ENCODE measurements around the gene FEM1A. TPM values are rescaled to one million over a fixed set of nuclear protein-coding genes. Genes with fewer than 3 reads are reported as not detected.

Gene FEM1A
- polyA plus RNA-seq, 1 of the 3 experiments (the other 2 are of a cell fraction) = 4.8 TPM

- Histone ChIP-seq H3K36me3 (replicated peaks in 1 of 2; ENCODE audit: control insufficient read depth in 1 of 2, insufficient read depth in 2 of 2, low read length in 1 of 2) (peaks cover 0 to 3% of the 10 kb centered on the region in 2 experiments), H4K20me1 (ENCODE audit: insufficient read depth) (0 out of 2 replicates have a peak, but pooled peaks cover 3% of the 10 kb centered on the region), H2AFZ (ENCODE audit: low read depth) (no peak overlapping the region), H3K9ac (no peak overlapping the region), H3K4me2 (no peak overlapping the region), H3K9me2 (no peaks in the 10 kb centered on the region), H3F3A (replicated peaks; ENCODE audit: insufficient read depth) (peaks cover 3% of the 10 kb centered on the region), H3K4me3 (ENCODE audit: low read depth in 2 of 2, low read length in 1 of 2) (no peak overlapping the region), H3K4me1 (ENCODE audit: control insufficient read depth in 1 of 2, insufficient read depth in 2 of 2, low read depth in 1 of 2, low read length in 1 of 2) (no peaks in the 10 kb centered on the region), H3K79me2 (ENCODE audit: insufficient read depth) (peaks cover 85% of the 10 kb centered on the region), H3K9me3 (no peaks in the 10 kb centered on the region), H3K27ac (ENCODE audit: low read depth in 2 of 2, low read length in 1 of 2) (no peak overlapping the region), H3K27me3 (ENCODE audit: insufficient read depth) (no peaks in the 10 kb centered on the region)
- TF ChIP-seq FOXM1 (IDR thresholded peaks at IDR 0.05; ENCODE audit: low read depth) = no peak
- no peak for TF ChIP-seq POLR2AphosphoS5 (IDR thresholded peaks at IDR 0.05; ENCODE audit: low read depth, low read length)
- TF ChIP-seq PBX3 (IDR thresholded peaks at IDR 0.05) = no peak
- TF ChIP-seq RCOR1 (IDR thresholded peaks at IDR 0.05; ENCODE audit: low read length) = no peak
- no peak for TF ChIP-seq TAF1 (IDR thresholded peaks at IDR 0.05; ENCODE audit: borderline replicate concordance, low read depth, low read length)
- no peak for TF ChIP-seq JUND (IDR thresholded peaks at IDR 0.05)
- TF ChIP-seq EZH2phosphoT487 (IDR thresholded peaks at IDR 0.05; ENCODE audit: borderline replicate concordance, low read depth) = no peak
- no peak for TF ChIP-seq MAX (IDR thresholded peaks at IDR 0.05; ENCODE audit: low read depth)
- no peak for TF ChIP-seq USF1 (IDR thresholded peaks at IDR 0.05; ENCODE audit: borderline replicate concordance, low read depth)
- no peak for TF ChIP-seq REST (IDR thresholded peaks at IDR 0.05; ENCODE audit: low read depth, low read length)
- no peak for TF ChIP-seq IRF3 (IDR thresholded peaks at IDR 0.05; ENCODE audit: low read depth, low read length)
- no peak for TF ChIP-seq NFIC (IDR thresholded peaks at IDR 0.05; ENCODE audit: borderline replicate concordance)
- TF ChIP-seq MEF2A (IDR thresholded peaks at IDR 0.05; ENCODE audit: borderline replicate concordance, low read depth) = no peak
- no peak for TF ChIP-seq RFX5 (IDR thresholded peaks at IDR 0.05; ENCODE audit: low read length)
- no peak for TF ChIP-seq RAD21 (IDR thresholded peaks at IDR 0.05; ENCODE audit: low read length)
- POLR2A ChIA-PET = interaction anchor here (0.6 kb wide), 1 partner anchor 55 kb away, joined by 8 read pairs; no protein-coding TSS in a partner anchor
- WGBS (ENCODE audit: low lambda C conversion rate) = 90% methylated on average over 6 of the region's 6 CpGs
- CTCF ChIA-PET = interaction anchor here (0.6 to 8.1 kb wide), 4 partner anchors 11 to 243 kb away, joined by 3 to 47 read pairs (median 24); no protein-coding TSS in a partner anchor
- DNase-seq = no peak
Observed at GRCh38 chr19:4823577-4823976, 32.0 kb downstream of the FEM1A start.

All from SK-N-SH (cell line).